ENCODE results near the gene ALX3.

The ALX3 gene

GRCh38 chr1:110100335-110100734 lies 29.9 kb upstream of the ALX3 start:
- H3K4me3 ChIP-seq (ENCODE audit: low read depth, low read length) = no peak overlapping the region
- TF ChIP-seq CTCF (IDR thresholded peaks at IDR 0.05; ENCODE audit: insufficient read depth, low read depth, low read length, missing control alignments) = no peak
- no peak for DNase-seq (ENCODE audit: low read depth)

DNA sequence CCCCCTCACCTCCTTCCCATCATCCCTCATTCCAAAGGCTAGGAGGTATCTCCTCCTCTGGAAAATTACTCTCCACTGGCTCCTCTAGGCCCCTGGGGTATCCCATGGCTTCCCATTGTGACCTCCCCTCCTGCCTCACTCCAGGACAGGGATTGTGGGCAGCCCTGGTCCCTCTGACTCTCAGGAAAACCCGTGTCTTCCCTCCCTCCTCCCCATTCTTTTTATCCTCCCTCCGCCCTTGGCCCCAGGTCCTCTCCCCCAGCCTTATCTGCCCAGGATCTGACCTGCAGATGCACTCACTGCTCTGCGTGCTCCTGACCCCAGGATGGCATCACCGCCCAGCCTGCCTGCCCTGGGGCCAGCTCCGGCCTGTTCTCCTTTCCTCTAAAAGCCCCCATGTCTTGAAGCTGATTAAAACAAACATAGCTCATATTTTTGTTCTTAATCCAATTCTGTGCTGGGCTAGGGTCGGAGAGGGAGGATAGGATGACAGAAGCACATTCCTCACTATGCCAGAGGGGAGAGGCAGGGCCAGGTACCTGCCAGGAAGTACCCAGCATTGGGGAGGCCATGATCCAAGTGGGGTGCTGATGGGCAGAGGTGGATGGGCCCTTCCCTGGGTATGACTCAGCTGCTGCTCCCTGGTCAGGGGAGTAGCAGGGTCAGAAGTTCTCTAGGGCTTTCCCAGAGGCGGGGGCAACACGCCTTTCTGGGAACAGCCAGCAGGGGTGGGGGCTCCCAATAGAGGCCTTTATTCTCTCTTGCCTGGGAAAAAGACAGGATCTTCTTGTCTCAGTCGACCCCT lies 28.0 kb upstream of the ALX3 start:
- no peak for TF ChIP-seq CTCF (IDR thresholded peaks at IDR 0.05; ENCODE audit: insufficient read depth, low read depth, low read length, missing control alignments)
- no peak for DNase-seq (ENCODE audit: low read depth)
- no peak overlapping the region for H3K4me3 ChIP-seq (ENCODE audit: low read depth, low read length)

DNA sequence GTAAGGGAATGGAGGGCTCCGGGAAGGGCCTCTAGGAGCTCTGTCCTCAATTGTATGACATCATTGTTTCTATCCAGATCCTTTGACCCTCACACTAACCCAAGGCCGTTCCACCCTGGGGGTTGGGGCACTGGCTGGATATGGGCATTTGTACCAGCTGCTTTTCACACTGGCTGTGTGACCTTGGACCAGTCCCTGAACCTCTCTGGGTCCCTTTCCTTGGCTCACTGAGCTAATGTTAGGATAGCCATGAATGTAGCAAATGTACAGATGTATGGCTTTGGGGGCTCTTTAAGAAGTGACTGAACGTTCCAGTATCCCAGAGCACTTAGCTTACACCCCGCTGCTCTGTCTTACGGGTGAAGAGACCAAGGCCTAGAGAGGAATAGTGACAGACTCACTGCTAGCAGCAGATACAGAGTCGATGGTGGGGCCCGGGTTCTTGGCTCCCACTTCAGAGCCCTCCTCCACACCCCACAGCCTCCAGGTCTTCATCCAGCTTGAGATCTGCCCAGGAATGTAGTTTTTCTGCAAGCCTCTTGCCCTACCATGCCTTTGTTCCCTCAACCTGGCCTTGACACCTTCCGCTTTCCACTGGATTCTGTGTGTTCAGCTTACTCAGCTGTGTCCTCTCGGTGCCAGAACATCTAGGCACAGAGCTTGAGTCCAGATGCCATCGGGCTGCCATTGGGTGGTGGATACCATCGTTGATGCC lies 27.2 kb upstream of the ALX3 start:
- no peak overlapping the region for H3K4me3 ChIP-seq (ENCODE audit: low read depth, low read length)
- no peak for TF ChIP-seq CTCF (IDR thresholded peaks at IDR 0.05; ENCODE audit: insufficient read depth, low read depth, low read length, missing control alignments)
- DNase-seq (ENCODE audit: low read depth) = no peak

- no peak for DNase-seq (ENCODE audit: low read depth)
- no peak for TF ChIP-seq CTCF (IDR thresholded peaks at IDR 0.05; ENCODE audit: insufficient read depth, low read depth, low read length, missing control alignments)
- no peak overlapping the region for H3K4me3 ChIP-seq (ENCODE audit: low read depth, low read length)
Measured at GRCh38 chr1:110094931-110095654, 24.6 kb upstream of the ALX3 start.

GRCh38 chr1:110092991-110093390 lies 22.5 kb upstream of the ALX3 start:
- H3K4me3 ChIP-seq (ENCODE audit: low read depth, low read length) = no peak overlapping the region
- no peak for TF ChIP-seq CTCF (IDR thresholded peaks at IDR 0.05; ENCODE audit: insufficient read depth, low read depth, low read length, missing control alignments)
- no peak for DNase-seq (ENCODE audit: low read depth)

GRCh38 chr1:110091791-110092190 lies 21.3 kb upstream of the ALX3 start:
- no peak overlapping the region for H3K4me3 ChIP-seq (ENCODE audit: low read depth, low read length)
- DNase-seq (ENCODE audit: low read depth) = no peak
- TF ChIP-seq CTCF (IDR thresholded peaks at IDR 0.05; ENCODE audit: insufficient read depth, low read depth, low read length, missing control alignments) = no peak

Measured in GM12865 (cell line).